ENCODE measurements around the gene FYN.
"Not testable (repeated sequence)": the region's sequence is repeated elsewhere in the genome, so short reads cannot be mapped to it uniquely, and the experiment has no call there.

DNA sequence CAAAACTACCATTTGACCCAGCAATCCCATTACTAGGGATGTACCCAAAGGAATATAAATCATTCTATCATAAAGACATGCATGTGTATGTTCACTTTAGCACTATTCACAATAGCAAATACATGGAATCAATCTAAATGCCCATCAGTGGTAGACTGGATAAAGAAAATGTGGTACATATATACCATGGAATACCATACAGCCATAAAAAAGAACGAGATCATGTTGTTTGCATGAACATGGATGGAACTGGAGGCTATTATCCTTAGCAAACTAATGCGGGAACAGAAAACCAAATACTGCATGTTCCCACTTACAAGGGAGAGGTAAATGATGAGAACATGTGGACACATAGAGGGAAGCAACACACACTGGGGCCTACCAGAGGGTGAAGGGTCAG lies 13.5 kb upstream of the FYN start:
- TF ChIP-seq, protein P1, sequence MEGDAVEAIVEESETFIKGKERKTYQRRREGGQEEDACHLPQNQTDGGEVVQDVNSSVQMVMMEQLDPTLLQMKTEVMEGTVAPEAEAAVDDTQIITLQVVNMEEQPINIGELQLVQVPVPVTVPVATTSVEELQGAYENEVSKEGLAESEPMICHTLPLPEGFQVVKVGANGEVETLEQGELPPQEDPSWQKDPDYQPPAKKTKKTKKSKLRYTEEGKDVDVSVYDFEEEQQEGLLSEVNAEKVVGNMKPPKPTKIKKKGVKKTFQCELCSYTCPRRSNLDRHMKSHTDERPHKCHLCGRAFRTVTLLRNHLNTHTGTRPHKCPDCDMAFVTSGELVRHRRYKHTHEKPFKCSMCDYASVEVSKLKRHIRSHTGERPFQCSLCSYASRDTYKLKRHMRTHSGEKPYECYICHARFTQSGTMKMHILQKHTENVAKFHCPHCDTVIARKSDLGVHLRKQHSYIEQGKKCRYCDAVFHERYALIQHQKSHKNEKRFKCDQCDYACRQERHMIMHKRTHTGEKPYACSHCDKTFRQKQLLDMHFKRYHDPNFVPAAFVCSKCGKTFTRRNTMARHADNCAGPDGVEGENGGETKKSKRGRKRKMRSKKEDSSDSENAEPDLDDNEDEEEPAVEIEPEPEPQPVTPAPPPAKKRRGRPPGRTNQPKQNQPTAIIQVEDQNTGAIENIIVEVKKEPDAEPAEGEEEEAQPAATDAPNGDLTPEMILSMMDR (IDR thresholded peaks at IDR 0.05; ENCODE audit: low read depth, low read length, missing input control) = not testable (repeated sequence)
- not testable (repeated sequence) for TF ChIP-seq RAD21, YY1, JUND, FOXA1 (IDR thresholded peaks at IDR 0.05)
- TF ChIP-seq, protein P2, sequence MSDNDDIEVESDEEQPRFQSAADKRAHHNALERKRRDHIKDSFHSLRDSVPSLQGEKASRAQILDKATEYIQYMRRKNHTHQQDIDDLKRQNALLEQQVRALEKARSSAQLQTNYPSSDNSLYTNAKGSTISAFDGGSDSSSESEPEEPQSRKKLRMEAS (IDR thresholded peaks at IDR 0.05) = not testable (repeated sequence)
- TF ChIP-seq, protein P3, sequence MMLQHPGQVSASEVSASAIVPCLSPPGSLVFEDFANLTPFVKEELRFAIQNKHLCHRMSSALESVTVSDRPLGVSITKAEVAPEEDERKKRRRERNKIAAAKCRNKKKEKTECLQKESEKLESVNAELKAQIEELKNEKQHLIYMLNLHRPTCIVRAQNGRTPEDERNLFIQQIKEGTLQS (IDR thresholded peaks at IDR 0.05) = not testable (repeated sequence)
- TF ChIP-seq, protein P4, sequence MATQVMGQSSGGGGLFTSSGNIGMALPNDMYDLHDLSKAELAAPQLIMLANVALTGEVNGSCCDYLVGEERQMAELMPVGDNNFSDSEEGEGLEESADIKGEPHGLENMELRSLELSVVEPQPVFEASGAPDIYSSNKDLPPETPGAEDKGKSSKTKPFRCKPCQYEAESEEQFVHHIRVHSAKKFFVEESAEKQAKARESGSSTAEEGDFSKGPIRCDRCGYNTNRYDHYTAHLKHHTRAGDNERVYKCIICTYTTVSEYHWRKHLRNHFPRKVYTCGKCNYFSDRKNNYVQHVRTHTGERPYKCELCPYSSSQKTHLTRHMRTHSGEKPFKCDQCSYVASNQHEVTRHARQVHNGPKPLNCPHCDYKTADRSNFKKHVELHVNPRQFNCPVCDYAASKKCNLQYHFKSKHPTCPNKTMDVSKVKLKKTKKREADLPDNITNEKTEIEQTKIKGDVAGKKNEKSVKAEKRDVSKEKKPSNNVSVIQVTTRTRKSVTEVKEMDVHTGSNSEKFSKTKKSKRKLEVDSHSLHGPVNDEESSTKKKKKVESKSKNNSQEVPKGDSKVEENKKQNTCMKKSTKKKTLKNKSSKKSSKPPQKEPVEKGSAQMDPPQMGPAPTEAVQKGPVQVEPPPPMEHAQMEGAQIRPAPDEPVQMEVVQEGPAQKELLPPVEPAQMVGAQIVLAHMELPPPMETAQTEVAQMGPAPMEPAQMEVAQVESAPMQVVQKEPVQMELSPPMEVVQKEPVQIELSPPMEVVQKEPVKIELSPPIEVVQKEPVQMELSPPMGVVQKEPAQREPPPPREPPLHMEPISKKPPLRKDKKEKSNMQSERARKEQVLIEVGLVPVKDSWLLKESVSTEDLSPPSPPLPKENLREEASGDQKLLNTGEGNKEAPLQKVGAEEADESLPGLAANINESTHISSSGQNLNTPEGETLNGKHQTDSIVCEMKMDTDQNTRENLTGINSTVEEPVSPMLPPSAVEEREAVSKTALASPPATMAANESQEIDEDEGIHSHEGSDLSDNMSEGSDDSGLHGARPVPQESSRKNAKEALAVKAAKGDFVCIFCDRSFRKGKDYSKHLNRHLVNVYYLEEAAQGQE (IDR thresholded peaks at IDR 0.05) = not testable (repeated sequence)
- TF ChIP-seq, protein P5, sequence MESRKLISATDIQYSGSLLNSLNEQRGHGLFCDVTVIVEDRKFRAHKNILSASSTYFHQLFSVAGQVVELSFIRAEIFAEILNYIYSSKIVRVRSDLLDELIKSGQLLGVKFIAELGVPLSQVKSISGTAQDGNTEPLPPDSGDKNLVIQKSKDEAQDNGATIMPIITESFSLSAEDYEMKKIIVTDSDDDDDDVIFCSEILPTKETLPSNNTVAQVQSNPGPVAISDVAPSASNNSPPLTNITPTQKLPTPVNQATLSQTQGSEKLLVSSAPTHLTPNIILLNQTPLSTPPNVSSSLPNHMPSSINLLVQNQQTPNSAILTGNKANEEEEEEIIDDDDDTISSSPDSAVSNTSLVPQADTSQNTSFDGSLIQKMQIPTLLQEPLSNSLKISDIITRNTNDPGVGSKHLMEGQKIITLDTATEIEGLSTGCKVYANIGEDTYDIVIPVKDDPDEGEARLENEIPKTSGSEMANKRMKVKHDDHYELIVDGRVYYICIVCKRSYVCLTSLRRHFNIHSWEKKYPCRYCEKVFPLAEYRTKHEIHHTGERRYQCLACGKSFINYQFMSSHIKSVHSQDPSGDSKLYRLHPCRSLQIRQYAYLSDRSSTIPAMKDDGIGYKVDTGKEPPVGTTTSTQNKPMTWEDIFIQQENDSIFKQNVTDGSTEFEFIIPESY (IDR thresholded peaks at IDR 0.05) = not testable (repeated sequence)
